ENCODE results near the gene NUDT10.

NUDT10 gene

DNA sequence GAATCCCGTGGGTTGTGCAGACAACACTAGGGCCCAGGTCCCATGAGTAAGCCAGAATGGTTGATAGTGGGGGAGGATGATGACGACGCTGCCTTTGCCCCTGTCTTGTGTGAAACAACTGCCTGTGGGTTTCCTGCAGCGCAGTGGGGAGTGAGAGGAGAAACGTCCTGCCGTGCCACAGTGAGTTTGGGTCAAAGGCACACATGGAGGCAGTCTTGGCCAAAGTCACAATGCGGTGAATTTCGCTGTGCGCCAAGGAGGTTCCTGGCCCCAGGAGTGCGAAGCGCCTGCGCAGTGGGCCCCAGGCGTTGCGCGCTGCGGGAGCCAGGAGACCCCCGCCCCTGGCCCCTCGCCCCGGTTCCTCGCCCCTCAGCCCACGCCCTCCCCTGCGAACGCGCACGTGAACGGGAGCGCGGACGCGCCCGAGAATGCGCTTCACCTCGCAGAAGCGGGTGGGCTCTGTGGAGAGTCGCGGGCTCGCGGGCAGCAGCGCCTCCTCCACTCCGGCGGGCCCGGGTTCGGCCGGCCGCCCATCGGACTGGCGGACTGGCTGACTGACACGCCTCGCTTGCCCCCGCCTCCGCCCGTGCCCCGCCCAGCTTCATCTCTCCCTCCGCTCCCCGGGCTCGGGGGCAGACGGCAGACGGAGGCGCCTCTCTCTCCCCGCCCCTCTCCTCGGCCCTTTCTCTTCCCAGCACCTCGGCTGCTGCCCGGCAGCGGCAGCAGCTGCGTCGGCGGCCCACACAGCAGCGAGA, at the start of gene NUDT10:
NUDT10 (plus strand) TSS at position 635 of the 755 bp plus-strand sequence. CDS start 144 bp downstream, outside the sequence.
- no peak within 1 kb of the TSS for H3K9ac ChIP-seq (ENCODE audit: low read length)
- H3K9me2 ChIP-seq (replicated peaks; ENCODE audit: insufficient read depth, low read length) = no peaks in the 10 kb centered on the region
- no peak for TF ChIP-seq EZH2phosphoT487 (IDR thresholded peaks at IDR 0.05; ENCODE audit: low read length)
- TF ChIP-seq, protein P1, sequence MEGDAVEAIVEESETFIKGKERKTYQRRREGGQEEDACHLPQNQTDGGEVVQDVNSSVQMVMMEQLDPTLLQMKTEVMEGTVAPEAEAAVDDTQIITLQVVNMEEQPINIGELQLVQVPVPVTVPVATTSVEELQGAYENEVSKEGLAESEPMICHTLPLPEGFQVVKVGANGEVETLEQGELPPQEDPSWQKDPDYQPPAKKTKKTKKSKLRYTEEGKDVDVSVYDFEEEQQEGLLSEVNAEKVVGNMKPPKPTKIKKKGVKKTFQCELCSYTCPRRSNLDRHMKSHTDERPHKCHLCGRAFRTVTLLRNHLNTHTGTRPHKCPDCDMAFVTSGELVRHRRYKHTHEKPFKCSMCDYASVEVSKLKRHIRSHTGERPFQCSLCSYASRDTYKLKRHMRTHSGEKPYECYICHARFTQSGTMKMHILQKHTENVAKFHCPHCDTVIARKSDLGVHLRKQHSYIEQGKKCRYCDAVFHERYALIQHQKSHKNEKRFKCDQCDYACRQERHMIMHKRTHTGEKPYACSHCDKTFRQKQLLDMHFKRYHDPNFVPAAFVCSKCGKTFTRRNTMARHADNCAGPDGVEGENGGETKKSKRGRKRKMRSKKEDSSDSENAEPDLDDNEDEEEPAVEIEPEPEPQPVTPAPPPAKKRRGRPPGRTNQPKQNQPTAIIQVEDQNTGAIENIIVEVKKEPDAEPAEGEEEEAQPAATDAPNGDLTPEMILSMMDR (IDR thresholded peaks at IDR 0.05; ENCODE audit: low read length) = no peak
- no peak for TF ChIP-seq EZH2 (optimal IDR thresholded peaks at IDR 0.05; ENCODE audit: low read depth, low read length)
- no peaks in the 10 kb centered on the region for H3K4me1 ChIP-seq (ENCODE audit: low read length)
- H3K36me3 ChIP-seq (replicated peaks; ENCODE audit: insufficient read depth, low read length) = no peaks in the 10 kb centered on the region
- H2AFZ ChIP-seq (ENCODE audit: low read length) = no peak within 1 kb of the TSS
- no peak within 1 kb of the TSS for H3K27ac ChIP-seq (ENCODE audit: low read length)
- DNase-seq = no peak
- H3K79me2 ChIP-seq (ENCODE audit: low read length) = no peaks in the 10 kb centered on the region
- H3F3A ChIP-seq (ENCODE audit: insufficient read depth, low read length) = no peaks in the 10 kb centered on the region
- no peaks in the 10 kb centered on the region for H4K20me1 ChIP-seq (ENCODE audit: insufficient read depth, low read length)
- H3K27me3 ChIP-seq (replicated peaks; ENCODE audit: insufficient read depth, low read length) = no peaks in the 10 kb centered on the region
- H3K9me3 ChIP-seq (replicated peaks; ENCODE audit: insufficient read depth, low read length) = no peaks in the 10 kb centered on the region
- H3K4me2 ChIP-seq (ENCODE audit: low read depth, low read length) = no peak within 1 kb of the TSS
- no peak within 1 kb of the TSS for H3K4me3 ChIP-seq (ENCODE audit: low read length)

DNA sequence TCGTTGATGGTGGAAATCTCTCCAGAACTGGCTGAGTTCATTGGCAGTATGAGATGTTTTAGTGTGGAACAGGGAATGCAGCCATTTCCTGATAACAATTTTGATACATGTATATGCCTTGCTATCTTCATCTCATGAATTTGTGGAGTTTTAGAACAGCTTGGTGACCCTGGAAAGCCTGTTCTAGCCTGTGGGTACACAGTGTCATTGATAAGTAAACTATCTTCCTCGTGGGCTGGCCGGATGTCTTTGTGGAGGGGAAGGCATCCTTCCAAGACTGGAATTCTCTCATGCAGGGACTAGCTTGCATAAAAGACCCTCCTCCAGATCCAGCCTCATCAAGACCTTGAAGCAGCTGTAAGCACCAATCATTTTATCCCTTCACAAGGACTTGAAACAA, 40.2 kb upstream of the NUDT10 start:
- no peak overlapping the region for H3K4me3 ChIP-seq (ENCODE audit: low read length)
- H3K36me3 ChIP-seq (replicated peaks; ENCODE audit: insufficient read depth, low read length) = no peaks in the 10 kb centered on the region
- H2AFZ ChIP-seq (ENCODE audit: low read length) = no peak overlapping the region
- no peak overlapping the region for H3K9ac ChIP-seq (ENCODE audit: low read length)
- H3K79me2 ChIP-seq (ENCODE audit: low read length) = no peaks in the 10 kb centered on the region
- H3K9me2 ChIP-seq (replicated peaks; ENCODE audit: insufficient read depth, low read length) = no peaks in the 10 kb centered on the region
- H4K20me1 ChIP-seq (ENCODE audit: insufficient read depth, low read length) = no peaks in the 10 kb centered on the region
- no peak overlapping the region for H3K27ac ChIP-seq (ENCODE audit: low read length)
- no peaks in the 10 kb centered on the region for H3F3A ChIP-seq (ENCODE audit: insufficient read depth, low read length)
- no peak for DNase-seq
- no peaks in the 10 kb centered on the region for H3K4me1 ChIP-seq (ENCODE audit: low read length)
- H3K4me2 ChIP-seq (ENCODE audit: low read depth, low read length) = no peak overlapping the region
- TF ChIP-seq, protein P1 (IDR thresholded peaks at IDR 0.05; ENCODE audit: low read length) = no peak
- TF ChIP-seq EZH2 (optimal IDR thresholded peaks at IDR 0.05; ENCODE audit: low read depth, low read length) (no peak), EZH2phosphoT487 (IDR thresholded peaks at IDR 0.05; ENCODE audit: low read length) (no peak)
- no peaks in the 10 kb centered on the region for H3K27me3 ChIP-seq (replicated peaks; ENCODE audit: insufficient read depth, low read length)
- H3K9me3 ChIP-seq (replicated peaks; ENCODE audit: insufficient read depth, low read length) = no peaks in the 10 kb centered on the region

DNA sequence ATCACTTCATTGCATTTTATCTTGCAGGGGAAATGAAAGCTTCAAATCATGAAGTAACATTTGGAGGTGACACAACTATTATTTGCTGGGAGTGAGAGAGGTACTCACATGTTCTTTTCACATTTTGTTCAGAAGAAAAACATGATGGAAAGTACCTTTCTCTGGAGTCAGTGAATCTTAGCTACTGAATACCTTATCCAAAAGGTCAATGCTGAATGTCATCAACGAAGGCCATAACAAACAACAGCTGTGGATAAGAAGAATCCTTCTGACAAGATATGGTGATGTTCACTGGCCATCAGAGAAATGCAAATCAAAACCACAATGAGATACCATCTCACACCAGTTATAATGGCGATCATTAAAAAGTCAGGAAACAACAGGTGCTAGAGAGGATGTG, 36.5 kb upstream of the NUDT10 start:
- H3K4me1 ChIP-seq (ENCODE audit: low read length) = no peaks in the 10 kb centered on the region
- no peak overlapping the region for H3K9ac ChIP-seq (ENCODE audit: low read length)
- no peaks in the 10 kb centered on the region for H3K27me3 ChIP-seq (replicated peaks; ENCODE audit: insufficient read depth, low read length)
- no peaks in the 10 kb centered on the region for H3K79me2 ChIP-seq (ENCODE audit: low read length)
- H3K9me3 ChIP-seq (replicated peaks; ENCODE audit: insufficient read depth, low read length) = no peaks in the 10 kb centered on the region
- no peak overlapping the region for H3K27ac ChIP-seq (ENCODE audit: low read length)
- H3K4me3 ChIP-seq (ENCODE audit: low read length) = no peak overlapping the region
- TF ChIP-seq EZH2phosphoT487 (IDR thresholded peaks at IDR 0.05; ENCODE audit: low read length) = no peak
- TF ChIP-seq, protein P1 (IDR thresholded peaks at IDR 0.05; ENCODE audit: low read length) = no peak
- TF ChIP-seq EZH2 (optimal IDR thresholded peaks at IDR 0.05; ENCODE audit: low read depth, low read length) = no peak
- no peak overlapping the region for H3K4me2 ChIP-seq (ENCODE audit: low read depth, low read length)
- H4K20me1 ChIP-seq (ENCODE audit: insufficient read depth, low read length) = no peaks in the 10 kb centered on the region
- H3F3A ChIP-seq (ENCODE audit: insufficient read depth, low read length) = no peaks in the 10 kb centered on the region
- H3K9me2 ChIP-seq (replicated peaks; ENCODE audit: insufficient read depth, low read length) = no peaks in the 10 kb centered on the region
- no peak for DNase-seq
- no peaks in the 10 kb centered on the region for H3K36me3 ChIP-seq (replicated peaks; ENCODE audit: insufficient read depth, low read length)
- H2AFZ ChIP-seq (ENCODE audit: low read length) = no peak overlapping the region

All from MM.1S (cell line).